D721Med (cell line): ENCODE results near the gene SCN3A.

Source experiments
- DNase-seq: peaks from one replicate; pipeline ENCODE4 v3.0.0; 2011; ENCODE audit warnings: low spot score; ENCODE audit not compliant: insufficient read length
- FAIRE-seq: peaks from 2 replicates; lab custom pipeline; 2011; peaks lifted over from hg19 to GRCh38; lab: Jason Lieb, UNC
- TF ChIP-seq, protein P1 (sequence below): IDR thresholded peaks from 2 replicates; pipeline ENCODE4 v1.5.1; 2012; ENCODE audit warnings: mild to moderate bottlenecking, control low read depth; ENCODE audit not compliant: insufficient read depth; ENCODE audit errors: missing control alignments

SCN3A gene

DNA sequence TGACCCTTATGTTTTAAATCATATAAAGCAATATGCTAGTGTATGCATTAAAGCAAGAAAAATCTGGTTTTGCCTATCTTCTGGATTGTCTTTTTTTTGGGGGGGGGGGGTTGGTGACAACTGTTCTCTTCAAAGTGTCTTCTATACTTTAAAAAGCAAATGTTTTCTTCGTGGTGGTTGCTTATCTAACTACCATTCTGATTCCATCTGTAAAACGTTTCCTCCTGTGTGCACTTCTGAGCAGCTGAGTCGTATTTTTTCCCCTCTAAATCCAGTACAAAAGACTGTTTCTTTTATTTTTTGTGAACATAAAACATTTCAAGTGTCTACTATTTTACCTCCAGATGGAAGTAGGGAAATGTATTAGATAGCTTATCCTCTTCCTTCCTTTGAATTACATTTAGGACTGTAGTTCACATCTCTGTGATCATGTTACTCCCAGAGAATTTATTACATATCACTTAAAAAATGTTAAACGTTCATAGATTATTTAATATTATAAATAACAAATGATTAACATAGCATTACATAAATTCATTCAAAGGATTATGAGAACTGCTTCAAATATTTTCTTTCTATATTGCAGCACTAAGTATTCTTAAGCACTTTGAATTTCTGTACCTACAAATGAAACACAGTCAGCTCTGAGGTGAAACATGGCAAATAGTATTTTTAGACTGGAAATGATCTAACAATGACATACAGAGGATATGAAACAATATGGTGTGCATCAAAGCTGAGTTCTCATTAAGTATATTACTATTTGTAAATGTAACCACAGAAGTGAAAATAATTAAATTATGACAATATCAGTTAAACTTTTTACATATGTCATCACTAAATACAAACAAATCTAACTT is 56.4 kb downstream of the SCN3A start:
- TF ChIP-seq, protein P1, sequence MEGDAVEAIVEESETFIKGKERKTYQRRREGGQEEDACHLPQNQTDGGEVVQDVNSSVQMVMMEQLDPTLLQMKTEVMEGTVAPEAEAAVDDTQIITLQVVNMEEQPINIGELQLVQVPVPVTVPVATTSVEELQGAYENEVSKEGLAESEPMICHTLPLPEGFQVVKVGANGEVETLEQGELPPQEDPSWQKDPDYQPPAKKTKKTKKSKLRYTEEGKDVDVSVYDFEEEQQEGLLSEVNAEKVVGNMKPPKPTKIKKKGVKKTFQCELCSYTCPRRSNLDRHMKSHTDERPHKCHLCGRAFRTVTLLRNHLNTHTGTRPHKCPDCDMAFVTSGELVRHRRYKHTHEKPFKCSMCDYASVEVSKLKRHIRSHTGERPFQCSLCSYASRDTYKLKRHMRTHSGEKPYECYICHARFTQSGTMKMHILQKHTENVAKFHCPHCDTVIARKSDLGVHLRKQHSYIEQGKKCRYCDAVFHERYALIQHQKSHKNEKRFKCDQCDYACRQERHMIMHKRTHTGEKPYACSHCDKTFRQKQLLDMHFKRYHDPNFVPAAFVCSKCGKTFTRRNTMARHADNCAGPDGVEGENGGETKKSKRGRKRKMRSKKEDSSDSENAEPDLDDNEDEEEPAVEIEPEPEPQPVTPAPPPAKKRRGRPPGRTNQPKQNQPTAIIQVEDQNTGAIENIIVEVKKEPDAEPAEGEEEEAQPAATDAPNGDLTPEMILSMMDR, result no peak
- DNase-seq (no peak), FAIRE-seq (peak; percentile 55)

- DNase-seq (no peak), FAIRE-seq (no peak)
- TF ChIP-seq, protein P1, result no peak
Observed at GRCh38 chr2:165144315-165144714, 59.5 kb downstream of the SCN3A start.

- DNase-seq, result no peak
- FAIRE-seq, result no peak
- TF ChIP-seq, protein P1, result peak; percentile 9
Observed at GRCh38 chr2:165141601-165142354, 62.1 kb downstream of the SCN3A start.

DNA sequence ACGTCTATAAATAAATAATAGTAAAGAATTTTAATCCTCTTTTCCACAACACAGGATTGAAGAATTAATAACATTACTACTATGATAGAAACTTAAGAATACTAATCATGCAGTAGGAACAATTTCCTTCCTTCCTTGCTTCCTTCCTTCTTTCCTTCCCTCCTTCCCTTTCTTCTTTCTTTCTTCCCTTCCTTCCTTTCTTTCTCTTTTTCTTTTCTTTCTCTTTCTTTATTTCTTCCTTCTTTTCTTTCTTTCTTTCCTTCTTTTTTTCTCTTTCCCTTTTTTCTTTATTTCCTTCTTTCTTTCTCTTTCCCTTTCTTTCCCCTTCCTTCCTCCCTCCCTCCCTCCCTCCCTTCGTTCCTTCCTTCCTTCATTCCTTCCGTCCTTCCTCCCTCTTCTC is 77.6 kb downstream of the SCN3A start:
- TF ChIP-seq, protein P1, result no peak
- DNase-seq (no peak), FAIRE-seq (no peak)

DNA sequence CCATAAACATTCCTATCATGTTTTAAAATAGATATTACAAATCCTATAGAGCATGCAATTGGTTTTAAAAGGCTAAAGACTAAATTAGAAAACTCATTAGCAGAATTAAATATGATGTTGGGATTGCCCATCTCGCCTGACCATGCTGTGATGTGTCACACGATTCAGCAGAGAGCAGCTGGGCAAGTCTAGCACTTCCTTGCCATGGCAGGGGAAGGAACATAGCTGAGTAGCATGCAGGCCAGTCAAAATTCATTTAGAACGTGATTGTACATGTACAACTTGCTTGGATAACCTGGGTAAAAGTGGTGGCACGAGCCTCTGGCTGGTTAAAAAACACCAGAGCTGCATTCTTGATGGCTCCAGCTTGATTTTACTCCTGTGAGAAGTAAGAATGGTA is 81.3 kb downstream of the SCN3A start:
- FAIRE-seq, result peak; percentile 48
- TF ChIP-seq, protein P1, result no peak
- no peak for DNase-seq

GRCh38 chr2:165120740-165121467 is 82.9 kb downstream of the SCN3A start:
- FAIRE-seq (no peak), DNase-seq (no peak)
- TF ChIP-seq, protein P1, result no peak
